SK-N-DZ (cell line): ENCODE results near the gene SRPK2.
A peak's percentile ranks its signal among the peaks of the same experiment; 100 is the strongest.
"Not testable (repeated sequence)": the region's sequence is repeated elsewhere in the genome, so short reads cannot be mapped to it uniquely, and the experiment has no call there.

Experiments
- DNase-seq: peaks from one replicate; pipeline ENCODE4 v3.0.0-alpha.2; 2015; ENCODE audit warnings: low spot score

SRPK2 gene

DNA sequence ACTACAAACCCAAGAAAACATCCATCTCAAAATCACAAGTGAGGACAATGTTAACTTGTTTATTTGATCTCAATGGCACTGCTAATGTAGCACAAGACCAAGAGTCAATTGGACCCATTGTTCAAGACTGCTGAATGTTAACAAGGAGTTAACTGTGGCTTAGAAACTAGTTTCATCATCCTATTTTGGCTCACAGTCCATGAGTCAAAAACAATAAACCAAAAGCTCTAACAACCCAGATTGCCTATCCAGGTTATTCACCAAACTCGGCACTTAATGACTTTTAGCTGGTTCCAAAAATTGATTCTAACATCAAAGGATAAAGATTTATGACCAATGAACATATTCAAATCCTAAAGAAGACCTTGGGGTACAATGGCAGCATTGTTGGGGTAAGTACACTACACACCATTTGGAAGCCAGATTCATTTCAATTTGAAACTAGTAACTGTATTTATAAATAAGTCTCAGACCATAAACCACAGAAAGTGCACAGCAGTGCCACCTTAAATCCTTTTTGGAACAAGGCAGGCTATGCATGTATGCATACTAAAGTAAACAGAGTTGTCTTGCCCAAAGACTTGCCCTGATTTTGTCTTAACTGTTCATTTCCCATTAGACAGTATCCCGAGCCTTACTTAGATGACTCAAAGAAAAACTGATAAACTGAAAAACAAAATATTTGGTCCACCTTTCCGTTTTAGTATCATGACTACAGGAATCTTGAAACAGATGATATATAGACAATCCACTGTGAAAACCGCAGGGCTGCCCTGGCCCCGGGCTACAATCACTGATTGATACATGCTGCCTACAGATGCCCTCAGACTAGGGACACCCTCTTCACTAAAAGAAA, 84.5 kb downstream of the SRPK2 start:
- no peak for DNase-seq

DNA sequence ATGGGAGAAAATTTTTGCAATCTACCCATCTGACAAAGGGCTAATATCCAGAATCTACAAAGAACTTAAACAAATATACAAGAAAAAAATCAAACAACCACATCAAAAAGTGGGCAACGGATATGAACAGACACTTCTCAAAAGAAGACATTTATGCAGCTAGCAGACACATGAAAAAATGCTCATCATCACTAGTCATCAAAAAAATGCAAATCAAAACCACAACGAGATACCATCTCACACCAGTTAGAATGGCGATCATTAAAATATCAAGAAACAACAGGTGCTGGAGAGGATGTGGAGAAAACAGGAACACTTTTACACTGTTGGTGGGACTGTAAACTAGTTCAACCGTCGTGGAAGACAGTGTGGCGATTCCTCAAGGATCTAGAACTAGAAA, 88.1 kb downstream of the SRPK2 start:
- not testable (repeated sequence) for DNase-seq

DNA sequence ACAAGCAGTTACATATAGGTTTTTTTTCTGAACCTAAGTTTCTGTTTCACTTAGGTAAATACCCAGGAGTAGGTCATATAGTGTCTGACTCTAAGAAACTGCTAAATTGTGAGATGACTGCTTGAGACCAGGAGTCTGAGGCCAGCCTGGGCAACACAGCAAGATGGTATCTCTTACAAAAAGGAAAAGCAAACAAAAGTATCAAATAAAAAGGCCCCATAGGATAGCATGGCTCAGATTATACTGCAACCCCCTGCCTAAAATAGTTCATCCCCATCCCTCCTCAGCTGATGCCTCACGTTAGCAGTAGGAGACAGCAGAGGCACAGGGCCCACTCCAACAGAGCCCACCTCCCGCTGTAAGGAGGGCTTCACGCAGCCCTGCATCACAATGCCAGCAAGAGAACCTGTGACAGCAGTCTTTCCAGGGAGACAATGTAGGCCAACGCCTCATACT, 90.3 kb downstream of the SRPK2 start:
- DNase-seq: no peak

DNA sequence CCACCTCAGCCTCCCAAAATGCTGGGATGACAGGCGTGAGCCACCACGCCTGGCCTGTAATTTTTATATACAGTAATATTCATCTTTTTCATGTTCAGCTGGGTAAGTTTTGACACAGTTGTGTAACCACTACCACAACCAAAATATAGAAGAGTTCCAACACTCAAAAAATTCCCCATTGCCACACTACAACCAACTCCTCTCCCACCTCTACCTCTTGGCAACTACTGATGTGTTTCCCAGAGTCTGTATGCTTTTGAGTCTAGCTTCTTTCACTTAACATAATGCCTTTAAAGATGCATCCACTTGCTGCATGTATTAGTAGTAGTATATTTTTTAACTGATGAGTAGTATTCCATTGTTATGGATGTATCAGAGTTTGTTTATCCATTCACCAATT, 90.7 kb downstream of the SRPK2 start:
- DNase-seq: no peak

DNA sequence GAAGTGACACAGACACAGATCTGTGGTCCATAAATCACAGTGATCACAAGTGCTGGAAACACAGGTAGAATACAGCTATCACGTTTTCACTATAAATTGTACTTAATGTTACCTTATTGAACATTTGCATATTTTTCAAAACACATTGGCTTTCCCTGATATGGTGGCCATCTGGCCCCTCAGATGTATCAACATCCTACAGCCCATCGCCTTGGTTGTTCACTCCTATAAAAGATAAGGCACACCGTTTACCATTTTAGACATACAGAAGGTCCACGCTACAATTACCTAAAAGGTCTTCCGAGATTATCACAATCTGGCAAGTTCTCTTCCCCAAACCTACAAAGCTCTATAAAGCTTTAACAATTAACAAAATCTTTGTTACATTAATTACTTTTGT, 91.4 kb downstream of the SRPK2 start:
- no peak for DNase-seq

DNA sequence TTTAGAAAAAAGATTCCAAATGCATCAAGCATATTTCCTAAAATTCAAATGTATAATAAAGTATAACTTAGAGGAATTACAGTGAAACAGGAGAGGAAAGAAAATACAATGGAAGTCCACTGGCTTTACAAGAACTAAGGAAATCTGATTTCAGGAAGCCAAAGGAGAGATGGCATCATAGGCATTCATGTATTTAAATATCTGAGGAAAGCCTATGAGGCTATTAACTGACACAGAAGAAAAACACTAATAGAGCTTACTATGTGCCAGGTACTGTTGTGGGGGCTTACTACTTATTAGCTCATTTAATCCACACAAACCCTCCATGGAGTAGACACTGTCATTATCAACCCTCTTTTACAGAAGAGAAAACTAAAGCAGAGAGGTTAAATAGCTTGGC, 92.2 kb downstream of the SRPK2 start:
- DNase-seq: no peak

DNA sequence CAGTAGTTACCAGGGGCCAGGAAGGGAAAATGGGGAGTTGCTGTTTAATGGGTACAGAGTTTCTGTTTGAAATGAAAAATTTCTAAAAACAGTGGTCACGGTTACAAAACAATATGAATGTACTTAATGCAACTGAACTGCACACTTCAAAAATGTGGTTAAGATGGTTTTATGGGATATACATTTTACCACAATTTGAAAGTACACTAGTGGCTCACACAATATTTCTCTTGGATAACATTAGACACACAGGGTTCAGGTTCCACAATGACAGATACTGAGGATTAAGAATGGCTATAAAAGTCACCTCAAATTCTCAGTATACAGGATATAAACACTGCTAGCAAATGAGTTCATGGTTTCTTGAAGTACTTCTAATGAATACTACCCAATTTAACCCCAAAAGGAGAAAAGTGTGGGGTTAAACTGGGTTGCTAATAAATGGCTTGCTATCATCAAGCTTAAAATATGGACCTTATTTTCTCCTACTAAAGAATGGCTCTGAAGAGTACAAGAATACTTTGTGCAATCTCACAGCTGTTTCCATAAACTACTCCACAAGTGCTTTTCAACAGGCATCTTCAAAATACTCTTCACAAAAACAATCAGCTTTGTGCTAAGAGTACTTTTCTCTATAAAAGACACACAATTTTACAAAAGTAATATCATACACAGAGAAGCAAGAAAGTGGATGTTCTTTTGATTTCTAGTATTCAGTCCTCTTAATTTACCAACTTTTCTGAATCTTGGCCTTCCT, 92.9 kb downstream of the SRPK2 start:
- no peak for DNase-seq

DNA sequence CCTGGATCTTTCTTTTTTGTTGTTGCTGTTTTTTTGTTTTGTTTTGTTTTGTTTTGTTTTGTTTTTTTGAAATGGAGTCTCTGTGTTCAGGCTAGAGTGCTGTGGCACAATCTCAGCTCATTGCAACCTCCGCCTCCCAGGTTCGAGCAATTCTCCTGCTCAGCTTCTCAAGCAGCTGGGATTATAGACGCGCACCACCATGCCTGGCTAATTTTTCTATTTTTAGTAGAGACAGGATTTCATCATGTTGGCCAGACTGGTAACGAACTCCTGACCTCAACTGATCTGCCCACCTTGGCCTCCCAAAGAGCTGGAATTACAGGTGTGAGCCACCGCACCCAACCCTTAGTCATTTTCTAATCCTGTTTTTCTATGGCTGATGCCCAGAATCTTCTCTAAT, 94.2 kb downstream of the SRPK2 start:
- DNase-seq: not testable (repeated sequence)

DNA sequence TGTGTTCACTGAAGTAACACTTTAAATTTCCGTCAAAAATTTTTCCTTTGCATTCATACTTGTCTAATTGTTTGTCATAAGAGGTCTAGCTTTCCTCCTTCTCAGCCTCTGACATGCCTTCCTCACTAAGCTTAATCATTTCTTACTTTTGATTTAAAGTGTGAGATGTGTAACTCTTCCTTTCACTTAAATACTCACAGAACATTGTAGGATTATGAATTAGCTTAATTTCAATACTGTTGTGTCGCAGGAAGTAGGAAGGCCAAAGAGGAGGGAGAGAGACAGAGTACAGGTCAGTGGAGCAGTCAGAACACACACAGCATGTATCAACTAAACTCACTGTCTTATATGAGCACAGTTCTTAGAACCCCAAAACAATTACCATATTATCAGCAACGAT, 99.0 kb downstream of the SRPK2 start:
- no peak for DNase-seq

DNA sequence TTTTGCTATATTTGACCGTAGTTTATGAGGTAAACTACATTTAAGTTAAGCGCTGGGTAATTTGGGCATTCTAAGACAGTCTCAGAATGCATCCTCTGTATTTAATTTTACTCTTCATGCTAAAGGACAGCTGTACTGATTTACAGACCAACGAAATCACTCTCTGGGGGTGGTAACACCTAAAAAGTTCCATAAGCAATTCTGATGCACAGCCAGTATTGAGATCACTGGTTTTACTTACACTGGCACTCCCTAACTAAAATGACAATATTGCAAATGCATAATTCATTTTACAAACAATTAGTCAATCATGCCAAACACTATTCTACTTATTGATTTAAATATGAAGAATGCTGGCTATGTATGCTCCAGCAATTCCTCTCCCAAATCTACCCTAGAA, 102.3 kb downstream of the SRPK2 start:
- DNase-seq: no peak

DNA sequence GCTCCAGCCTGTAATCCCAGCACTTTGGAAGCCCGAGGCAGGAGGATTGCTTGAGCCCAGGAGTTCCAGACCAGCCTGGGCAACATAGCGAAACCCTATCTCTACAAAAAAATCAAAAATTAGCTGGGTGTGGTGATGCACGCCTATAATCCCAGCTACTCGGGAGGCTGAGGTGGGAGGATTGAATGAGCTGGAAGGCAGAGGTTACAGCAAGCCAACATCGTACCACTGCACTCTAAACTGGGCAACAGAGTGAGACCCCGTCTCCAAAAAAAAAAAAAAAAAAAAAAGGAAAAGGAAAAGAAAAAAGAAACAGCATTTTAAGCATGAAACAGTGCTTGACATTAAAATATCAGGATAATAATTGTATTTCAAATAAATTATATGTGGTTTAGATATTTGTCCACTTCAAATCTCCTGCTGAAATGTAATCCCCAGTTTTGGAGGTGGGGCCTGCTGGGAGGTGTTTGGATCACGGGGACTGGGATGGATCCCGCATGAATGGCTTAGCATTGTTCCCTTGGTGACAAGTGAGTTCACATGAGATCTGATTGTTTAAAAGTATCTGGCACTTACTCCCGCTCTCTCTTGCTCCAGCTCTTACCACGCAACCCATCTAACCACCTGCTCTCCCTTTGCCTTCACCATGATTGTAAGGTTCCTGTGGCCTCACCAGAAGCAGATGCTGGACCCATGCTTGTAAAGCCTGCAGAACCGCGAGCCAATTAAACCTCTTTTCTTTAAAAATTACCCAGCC, 103.4 kb downstream of the SRPK2 start:
- DNase-seq: no peak

DNA sequence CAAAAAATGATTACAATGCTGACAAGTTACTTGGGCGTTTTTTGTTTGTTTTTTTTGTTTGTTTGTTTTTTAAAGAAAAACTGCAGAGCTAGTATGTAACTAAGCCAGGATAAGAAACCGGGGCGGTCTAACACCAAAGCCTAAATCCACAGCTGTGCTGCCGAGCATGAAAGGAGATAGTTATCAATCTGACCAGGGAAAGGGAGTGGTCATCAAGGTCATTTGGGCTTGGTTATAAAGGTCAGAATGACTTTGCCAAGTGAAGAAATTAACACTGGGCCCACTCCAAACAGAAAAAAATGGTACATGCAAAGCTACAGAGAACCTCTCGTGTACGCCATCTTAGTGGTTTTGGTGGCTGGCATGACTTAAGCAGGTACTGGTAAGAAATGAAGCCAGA, 104.7 kb downstream of the SRPK2 start:
- no peak for DNase-seq

DNA sequence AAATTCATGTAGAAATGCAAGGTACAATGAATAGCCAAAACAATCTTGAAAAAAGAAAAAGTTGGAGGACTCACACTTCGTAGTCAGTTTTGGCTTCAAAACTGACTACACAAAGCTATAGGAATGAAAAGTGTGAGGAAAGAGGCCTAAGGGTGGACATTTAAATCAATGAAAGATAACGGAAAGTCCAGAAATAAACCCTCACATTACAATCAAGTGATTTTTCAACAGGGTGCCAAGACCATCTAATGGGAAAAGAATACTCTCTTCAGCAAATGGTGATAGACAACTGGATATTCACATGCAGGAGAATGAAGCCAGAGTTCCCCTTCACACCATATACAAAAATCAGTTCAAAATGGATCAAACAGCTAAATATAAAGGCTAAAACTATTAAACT, 106.8 kb downstream of the SRPK2 start:
- no peak for DNase-seq

DNA sequence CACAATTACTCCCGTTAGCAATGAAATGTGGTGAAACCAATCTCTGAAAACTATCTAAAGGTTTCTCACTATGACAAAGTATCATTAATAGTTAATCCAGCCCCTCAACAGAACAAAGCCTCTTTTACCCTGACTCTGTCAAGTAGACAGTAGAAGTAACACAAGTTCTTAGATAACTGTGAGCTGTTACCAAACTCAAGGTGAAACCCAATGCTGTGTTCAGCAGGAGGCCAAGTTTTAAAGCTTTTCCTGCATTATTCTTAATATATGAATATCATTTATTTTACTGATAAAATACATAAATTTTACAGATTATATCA, 109.1 kb downstream of the SRPK2 start:
- DNase-seq: no peak

DNA sequence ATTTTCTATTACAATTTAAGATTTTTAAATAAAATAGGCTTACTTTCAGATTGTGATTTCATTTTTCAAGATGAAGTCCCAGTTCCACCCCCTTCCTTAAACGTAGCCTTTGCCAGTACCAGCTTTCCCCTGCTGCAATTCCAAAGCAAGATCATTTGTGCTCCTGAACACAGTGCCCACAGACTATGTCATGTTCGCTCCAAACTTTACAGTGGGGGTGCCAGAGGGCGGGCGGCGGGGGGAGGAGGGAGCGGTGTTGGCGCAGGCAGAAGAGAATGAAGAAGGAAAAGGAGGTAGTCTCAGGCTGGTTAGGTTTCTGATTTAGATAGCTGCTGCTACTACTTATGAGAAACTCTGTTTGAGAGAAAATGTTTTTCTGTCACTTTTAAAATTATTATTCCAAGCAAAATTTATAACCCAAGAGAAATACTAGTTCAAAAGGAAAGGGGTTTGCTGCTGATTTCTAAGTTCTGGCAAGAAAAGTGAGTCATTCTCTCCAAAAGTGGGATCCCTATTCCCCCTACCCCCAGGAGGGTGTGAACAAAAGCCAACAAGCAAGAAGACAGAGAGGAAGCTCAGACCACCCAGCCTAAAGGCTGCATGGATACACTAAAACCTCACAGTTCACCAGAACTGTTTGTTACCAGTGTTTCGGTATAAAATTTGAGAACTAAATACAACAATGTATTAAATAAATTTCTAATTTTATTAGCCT, 109.6 kb downstream of the SRPK2 start:
- DNase-seq: no peak

DNA sequence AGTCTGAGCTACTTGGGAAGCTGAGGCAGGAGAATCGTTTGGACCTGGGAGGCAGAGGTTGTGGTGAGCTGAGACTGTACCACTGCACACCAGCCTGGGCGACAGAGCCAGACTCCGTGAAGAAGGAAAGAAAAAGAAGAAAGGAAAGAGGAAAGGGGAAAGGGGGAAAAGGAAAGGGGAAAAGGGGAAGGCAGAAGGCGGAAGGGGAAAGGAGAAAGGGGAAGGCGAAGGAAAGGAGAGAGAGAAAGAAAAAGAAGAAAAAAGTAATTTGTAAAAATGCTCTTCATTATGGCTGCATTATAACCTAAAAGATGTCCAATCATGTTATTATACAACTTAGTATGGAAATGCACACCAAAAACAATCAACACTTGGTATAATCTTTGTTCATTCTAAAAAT, 110.2 kb downstream of the SRPK2 start:
- DNase-seq: no peak

DNA sequence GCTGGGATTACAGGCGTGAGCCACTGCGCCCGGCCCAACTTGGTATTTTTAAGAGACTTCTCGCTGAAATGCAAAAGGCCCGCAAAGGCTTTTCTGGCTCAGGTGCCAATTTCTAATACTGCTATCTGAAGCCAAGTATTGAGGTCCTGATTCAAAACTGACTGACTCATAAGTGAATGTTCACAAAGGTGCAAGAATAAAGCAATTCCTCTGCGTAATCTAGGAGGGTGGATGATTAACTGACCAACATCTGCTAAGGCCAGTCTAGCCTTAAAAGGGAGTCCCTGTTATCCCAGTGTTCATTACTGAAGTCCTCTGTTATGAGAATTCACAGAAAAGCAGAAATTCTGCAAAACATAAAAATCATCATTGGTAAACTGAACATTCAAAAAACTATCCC, 111.4 kb downstream of the SRPK2 start:
- DNase-seq: no peak

DNA sequence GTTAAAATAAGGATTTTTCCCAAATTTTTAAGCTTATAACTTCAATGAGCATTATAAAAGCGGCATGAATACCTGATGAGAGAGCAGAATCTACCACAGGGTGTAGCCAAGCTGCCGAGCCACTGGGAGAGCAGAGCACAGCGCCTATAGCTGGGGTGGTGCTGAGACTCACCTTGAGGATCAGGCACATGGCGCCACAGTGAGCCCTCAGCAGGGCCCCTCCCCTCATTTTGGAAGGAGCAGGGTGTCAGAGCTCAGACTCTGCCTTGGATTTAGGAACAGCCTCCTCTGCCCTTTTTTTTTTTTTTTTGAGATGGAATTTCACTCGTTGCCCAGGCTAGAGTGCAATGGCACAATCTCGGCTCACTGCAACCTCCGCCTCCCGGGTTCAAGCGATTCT, 118.6 kb downstream of the SRPK2 start:
- no peak for DNase-seq

DNA sequence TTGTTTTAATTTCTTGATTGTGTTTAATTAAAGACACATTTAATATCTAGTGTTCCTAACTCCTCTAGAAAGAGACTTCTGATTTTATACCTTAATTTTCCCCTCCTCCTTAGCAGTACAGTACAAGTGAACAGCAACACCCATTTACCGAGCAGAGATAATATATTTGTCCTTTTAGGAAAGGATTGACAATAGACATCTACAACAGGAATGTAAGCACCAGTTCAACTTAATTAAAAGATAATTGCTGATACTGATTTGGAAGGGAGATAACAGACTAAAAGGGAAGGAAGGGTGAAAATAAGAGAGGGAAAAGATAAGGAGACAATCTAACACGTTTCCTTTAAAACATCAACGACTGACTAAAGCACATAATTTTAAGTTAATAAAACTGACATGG, 119.3 kb downstream of the SRPK2 start:
- DNase-seq: no peak

DNA sequence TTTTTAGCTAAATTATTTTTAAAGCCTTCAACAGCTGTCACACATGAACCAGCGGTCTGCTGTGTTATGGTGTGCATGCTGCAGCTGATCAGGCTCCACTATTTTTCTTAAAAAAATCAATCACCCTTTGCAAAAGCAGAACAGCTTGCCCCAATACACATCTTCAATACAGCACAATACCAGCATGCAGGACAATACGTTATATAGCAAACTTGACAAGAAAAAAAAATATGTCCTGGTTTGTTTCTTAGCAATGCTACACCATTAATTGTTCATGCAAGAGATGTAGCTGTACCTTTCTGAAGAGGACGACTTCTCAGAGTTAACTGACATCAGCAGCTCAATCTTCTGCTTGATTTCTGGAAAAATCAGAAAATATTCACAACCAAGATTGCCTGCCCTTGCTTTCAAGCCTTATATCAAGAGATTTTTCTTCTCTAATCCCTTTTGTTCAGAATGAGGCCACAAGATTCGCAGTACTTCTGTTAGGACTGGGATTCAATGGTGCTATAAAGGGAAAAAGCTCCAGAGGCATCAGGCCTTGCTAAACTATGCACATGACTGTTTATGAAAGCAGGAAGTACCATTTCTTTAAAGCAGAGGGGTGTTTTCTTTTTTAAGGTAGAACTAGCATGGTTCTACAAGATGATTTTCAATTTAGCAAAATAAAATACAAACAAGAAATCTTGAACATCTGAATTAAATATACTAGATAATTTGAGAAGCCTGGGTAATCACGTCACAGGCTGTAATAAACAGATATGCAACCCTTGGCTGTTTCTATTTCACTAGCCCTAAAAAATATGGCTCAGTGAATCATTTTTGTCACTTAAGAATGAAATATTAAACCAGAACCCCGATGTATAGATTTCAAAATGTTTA, 120.0 kb downstream of the SRPK2 start:
- DNase-seq: peak; percentile 33

DNA sequence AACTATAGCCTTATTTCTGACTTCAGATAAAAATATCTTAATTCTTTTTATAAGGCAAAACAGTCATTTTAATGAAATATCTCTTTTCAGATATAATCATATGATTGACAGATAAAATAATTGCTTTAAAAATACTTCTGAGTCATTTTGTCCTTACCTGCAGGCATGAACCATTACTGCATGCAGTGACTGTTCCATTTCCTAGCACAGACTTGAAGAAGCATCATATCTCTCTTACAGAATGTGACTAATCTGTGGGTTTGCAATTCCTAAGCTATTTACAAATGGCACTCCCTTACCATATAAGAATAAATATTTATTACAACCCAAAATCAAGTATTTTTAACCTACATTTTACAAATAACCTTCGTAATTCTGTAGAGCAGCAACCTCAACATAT, 120.7 kb downstream of the SRPK2 start:
- no peak for DNase-seq
